ENCODE results near the gene ULK3.
A peak's percentile ranks its signal among the peaks of the same experiment; 100 is the strongest.

ULK3 gene

GRCh38 chr15:74829991-74830390 lies 13.0 kb downstream of the ULK3 start:
- no peak overlapping the region for H3K4me3 ChIP-seq (ENCODE audit: low read length)
- no peaks in the 10 kb centered on the region for H4K20me1 ChIP-seq (ENCODE audit: insufficient read depth, low read length)
- no peaks in the 10 kb centered on the region for H3K9me3 ChIP-seq (ENCODE audit: insufficient read depth, low read length)
- H3K4me1 ChIP-seq (ENCODE audit: low read length) = peaks cover 34% of the 10 kb centered on the region
- TF ChIP-seq CTCF (IDR thresholded peaks at IDR 0.05; ENCODE audit: low read depth, low read length) (no peak), EZH2phosphoT487 (IDR thresholded peaks at IDR 0.05; ENCODE audit: low read depth) (no peak)
- no peak overlapping the region for H3K9ac ChIP-seq (ENCODE audit: low read length)
- H3K36me3 ChIP-seq (replicated peaks; ENCODE audit: low read depth, low read length) = no peaks in the 10 kb centered on the region
- 0 out of 2 replicates have a peak, but pooled peaks cover 2% of the 10 kb centered on the region for H3K27me3 ChIP-seq (ENCODE audit: low read depth, low read length)
- H3K4me2 ChIP-seq (ENCODE audit: low read length) = peak overlapping the region; percentile 23; the same call in 1 of the 2 replicates
- no peak overlapping the region for H2AFZ ChIP-seq (ENCODE audit: low read depth, low read length)
- H3K79me2 ChIP-seq (ENCODE audit: low read length) = no peaks in the 10 kb centered on the region
- H3K27ac ChIP-seq (ENCODE audit: low read length) = no peak overlapping the region

DNA sequence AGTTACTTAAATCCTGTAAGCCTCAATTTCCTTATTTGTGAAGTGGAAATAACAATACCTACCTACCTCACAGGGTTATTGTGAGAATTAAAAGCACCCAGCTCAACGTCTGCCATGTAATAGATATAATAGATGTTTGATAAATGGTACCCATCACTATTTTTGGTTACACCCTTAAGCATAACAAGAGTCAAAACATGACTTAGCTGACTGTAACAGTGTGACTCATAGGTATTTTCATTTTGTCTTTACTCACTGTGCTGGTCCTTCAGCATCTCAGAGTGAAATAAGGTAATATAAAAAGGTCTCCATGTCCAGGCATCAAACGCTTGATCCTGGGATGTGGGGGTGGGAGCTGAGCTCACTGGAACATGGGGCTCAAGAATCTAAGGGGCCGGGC lies 13.5 kb downstream of the ULK3 start:
- Histone ChIP-seq H3K27ac (ENCODE audit: low read length) (no peak overlapping the region), H3K4me2 (ENCODE audit: low read length) (peak overlapping the region; percentile 23), H3K36me3 (replicated peaks; ENCODE audit: low read depth, low read length) (no peaks in the 10 kb centered on the region), H3K9ac (ENCODE audit: low read length) (no peak overlapping the region), H4K20me1 (ENCODE audit: insufficient read depth, low read length) (no peaks in the 10 kb centered on the region), H3K4me3 (ENCODE audit: low read length) (no peak overlapping the region), H3K79me2 (ENCODE audit: low read length) (no peaks in the 10 kb centered on the region), H3K9me3 (ENCODE audit: insufficient read depth, low read length) (no peaks in the 10 kb centered on the region), H2AFZ (ENCODE audit: low read depth, low read length) (no peak overlapping the region), H3K27me3 (ENCODE audit: low read depth, low read length) (0 out of 2 replicates have a peak, but pooled peaks cover 2% of the 10 kb centered on the region), H3K4me1 (ENCODE audit: low read length) (peaks cover 34% of the 10 kb centered on the region)
- TF ChIP-seq EZH2phosphoT487 (IDR thresholded peaks at IDR 0.05; ENCODE audit: low read depth) = no peak
- no peak for TF ChIP-seq CTCF (IDR thresholded peaks at IDR 0.05; ENCODE audit: low read depth, low read length)

- H3K27ac ChIP-seq (ENCODE audit: low read length) = no peak overlapping the region
- no peaks in the 10 kb centered on the region for H3K36me3 ChIP-seq (replicated peaks; ENCODE audit: low read depth, low read length)
- no peak overlapping the region for H2AFZ ChIP-seq (ENCODE audit: low read depth, low read length)
- no peaks in the 10 kb centered on the region for H3K9me3 ChIP-seq (ENCODE audit: insufficient read depth, low read length)
- no peak overlapping the region for H3K4me2 ChIP-seq (ENCODE audit: low read length)
- peaks cover 34% of the 10 kb centered on the region for H3K4me1 ChIP-seq (ENCODE audit: low read length)
- no peak for TF ChIP-seq CTCF (IDR thresholded peaks at IDR 0.05; ENCODE audit: low read depth, low read length)
- TF ChIP-seq EZH2phosphoT487 (IDR thresholded peaks at IDR 0.05; ENCODE audit: low read depth) = no peak
- no peak overlapping the region for H3K4me3 ChIP-seq (ENCODE audit: low read length)
- no peak overlapping the region for H3K9ac ChIP-seq (ENCODE audit: low read length)
- H3K27me3 ChIP-seq (ENCODE audit: low read depth, low read length) = 0 out of 2 replicates have a peak, but pooled peaks cover 2% of the 10 kb centered on the region
- no peaks in the 10 kb centered on the region for H3K79me2 ChIP-seq (ENCODE audit: low read length)
- H4K20me1 ChIP-seq (ENCODE audit: insufficient read depth, low read length) = no peaks in the 10 kb centered on the region
Observed at GRCh38 chr15:74828835-74829234, 14.1 kb downstream of the ULK3 start.

DNA sequence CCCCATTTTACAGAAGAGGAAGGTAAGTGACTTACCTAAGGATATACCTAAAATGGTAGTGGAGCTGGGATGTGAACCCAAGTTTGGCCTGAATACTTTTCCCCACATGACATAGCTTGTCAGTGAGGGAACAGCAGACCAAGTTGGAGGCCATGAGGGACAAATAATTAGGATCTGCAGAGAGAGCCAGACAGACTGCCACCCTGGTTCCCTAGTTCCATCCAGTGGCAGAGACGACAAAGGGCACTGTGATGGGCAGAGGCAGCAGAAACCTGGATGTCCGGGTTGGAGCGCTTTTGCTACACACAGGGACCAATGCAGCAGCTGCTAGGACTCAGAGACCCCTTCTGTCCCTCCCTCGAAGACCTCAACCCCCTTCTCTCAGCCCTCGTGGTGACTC lies 15.3 kb downstream of the ULK3 start:
- H3K4me2 ChIP-seq (ENCODE audit: low read length) = no peak overlapping the region
- no peak overlapping the region for H3K27ac ChIP-seq (ENCODE audit: low read length)
- H3K9ac ChIP-seq (ENCODE audit: low read length) = no peak overlapping the region
- 0 out of 2 replicates have a peak, but pooled peaks cover 2% of the 10 kb centered on the region for H3K27me3 ChIP-seq (ENCODE audit: low read depth, low read length)
- no peak overlapping the region for H3K4me3 ChIP-seq (ENCODE audit: low read length)
- no peaks in the 10 kb centered on the region for H4K20me1 ChIP-seq (ENCODE audit: insufficient read depth, low read length)
- H3K9me3 ChIP-seq (ENCODE audit: insufficient read depth, low read length) = no peaks in the 10 kb centered on the region
- TF ChIP-seq EZH2phosphoT487 (IDR thresholded peaks at IDR 0.05; ENCODE audit: low read depth) (no peak), CTCF (IDR thresholded peaks at IDR 0.05; ENCODE audit: low read depth, low read length) (no peak)
- H3K4me1 ChIP-seq (ENCODE audit: low read length) = peaks cover 27% of the 10 kb centered on the region
- H3K79me2 ChIP-seq (ENCODE audit: low read length) = no peaks in the 10 kb centered on the region
- no peaks in the 10 kb centered on the region for H3K36me3 ChIP-seq (replicated peaks; ENCODE audit: low read depth, low read length)
- H2AFZ ChIP-seq (ENCODE audit: low read depth, low read length) = no peak overlapping the region

Measured in OCI-LY3 (cell line).